IMR-90 (cell line): ENCODE data around the gene C1QL1. TPM values are rescaled to one million over a fixed set of nuclear protein-coding genes. Genes with fewer than 3 reads are reported as not detected.

Experiments used
- ATAC-seq: fragments of 200-7000 bp; cut with Tn5 transposase; 2 replicates; pipeline ENCODE4 v1.9.1; 2020; ENCODE audit warnings: low read depth, mild to moderate bottlenecking, moderate library complexity
- BruUV-seq: library from RNA; stranded (reverse); fragments of 400-500 nt; replicated peaks from 2 replicates; lab custom pipeline; 2021; lab: Mats Ljungman, UMichigan
- CTCF ChIA-PET: fragments of 300-600 bp; formaldehyde crosslinking; extraction: SDS; loops from one replicate; lab custom pipeline; 2021; ENCODE audit warnings: antibody characterized with exemption; lab: Yijun Ruan, JAX
- POLR2A ChIA-PET: fragments of 300-600 bp; sonication (Branson Sonifier 250); formaldehyde crosslinking; loops from one replicate; lab custom pipeline; 2022; ENCODE audit warnings: antibody characterized with exemption; ENCODE audit not compliant: unreplicated experiment; lab: Charles Lee
- DNase-seq: peaks from one replicate; pipeline ENCODE4 v3.0.0; 2013
- H2AFZ ChIP-seq: replicated peaks from 2 replicates; pipeline ENCODE3; 2013; ENCODE audit warnings: low read length, mild to moderate bottlenecking; ENCODE audit not compliant: poor library complexity
- H2AK5ac ChIP-seq: 2 replicates; pipeline ENCODE4 v1.6.1; 2013; ENCODE audit warnings: low read depth, low read length, inconsistent platforms
- H2AK9ac ChIP-seq: replicated peaks from 2 replicates; pipeline ENCODE3; 2013; ENCODE audit warnings: mild to moderate bottlenecking, low read depth, low read length, moderate library complexity; ENCODE audit not compliant: poor library complexity
- H2BK120ac ChIP-seq: 2 replicates; pipeline ENCODE4 v1.6.1; 2013; ENCODE audit warnings: low read depth, low read length, inconsistent platforms
- H2BK15ac ChIP-seq: 3 replicates; pipeline ENCODE4 v1.6.1; 2013; ENCODE audit warnings: low read depth, low read length, inconsistent platforms
- H2BK20ac ChIP-seq: 2 replicates; pipeline ENCODE4 v1.6.1; 2013; ENCODE audit warnings: low read depth, mild to moderate bottlenecking, inconsistent platforms, low read length, moderate library complexity
- H2BK5ac ChIP-seq: 2 replicates; pipeline ENCODE4 v1.6.1; 2013; ENCODE audit warnings: mild to moderate bottlenecking, low read depth, low read length, inconsistent platforms; ENCODE audit not compliant: poor library complexity, severe bottlenecking
- H3K14ac ChIP-seq: replicated peaks from 2 replicates; pipeline ENCODE4 v1.6.1; 2013; ENCODE audit warnings: low read depth, low read length, inconsistent platforms
- H3K18ac ChIP-seq: 2 replicates; pipeline ENCODE4 v1.6.1; 2013; ENCODE audit warnings: low read depth, low read length, control low read depth
- H3K23ac ChIP-seq: 2 replicates; pipeline ENCODE4 v1.6.1; 2013; ENCODE audit warnings: low read depth, low read length, inconsistent platforms
- H3K27ac ChIP-seq: 2 replicates; pipeline ENCODE4 v1.5.1; 2013; ENCODE audit warnings: mild to moderate bottlenecking, control low read depth, low read length; ENCODE audit not compliant: insufficient read depth
- H3K27me3 ChIP-seq: 2 replicates; pipeline ENCODE4 v1.6.1; 2013; ENCODE audit warnings: low read length; ENCODE audit not compliant: control insufficient read depth, insufficient read depth
- H3K36me3 ChIP-seq: 2 replicates; pipeline ENCODE4 v1.6.1; 2013; ENCODE audit warnings: low read length, mixed read lengths; ENCODE audit not compliant: control insufficient read depth, insufficient read depth
- H3K4ac ChIP-seq: 2 replicates; pipeline ENCODE4 v1.6.1; 2013; ENCODE audit warnings: low read depth, low read length, inconsistent platforms
- H3K4me1 ChIP-seq: 2 replicates; pipeline ENCODE4 v1.6.1; 2013; ENCODE audit warnings: low read length, mixed read lengths; ENCODE audit not compliant: control insufficient read depth, insufficient read depth
- H3K4me2 ChIP-seq: 2 replicates; pipeline ENCODE4 v1.6.1; 2013; ENCODE audit warnings: low read depth, mild to moderate bottlenecking, control low read depth, low read length, moderate library complexity
- H3K4me3 ChIP-seq: 2 replicates; pipeline ENCODE4 v1.5.1; 2013; ENCODE audit warnings: low read depth, mild to moderate bottlenecking, control low read depth, low read length, moderate library complexity; ENCODE audit not compliant: insufficient read depth
- H3K56ac ChIP-seq: 2 replicates; pipeline ENCODE4 v1.6.1; 2013; ENCODE audit warnings: low read length, inconsistent platforms; ENCODE audit not compliant: insufficient read depth; ENCODE audit errors: extremely low read depth
- H3K79me1 ChIP-seq, 2 experiments: 2 replicates each; pipeline ENCODE4 v1.6.1; 2013; ENCODE audit warnings: low read length in 2 of 2, inconsistent platforms in 1 of 2, low read depth in 1 of 2
- H3K9ac ChIP-seq: 2 replicates; pipeline ENCODE4 v1.6.1; 2013; ENCODE audit warnings: low read depth, low read length, control low read depth
- H3K9me1 ChIP-seq: 2 replicates; pipeline ENCODE4 v1.6.1; 2013; ENCODE audit warnings: low read length, inconsistent platforms; ENCODE audit not compliant: insufficient read depth
- H3K9me3 ChIP-seq: 2 replicates; pipeline ENCODE4 v1.6.1; 2013; ENCODE audit warnings: low read length; ENCODE audit not compliant: control insufficient read depth, insufficient read depth
- H4K20me1 ChIP-seq: 2 replicates; pipeline ENCODE4 v1.6.1; 2013; ENCODE audit warnings: low read length, inconsistent platforms; ENCODE audit not compliant: insufficient read depth
- H4K5ac ChIP-seq: 2 replicates; pipeline ENCODE4 v1.6.1; 2013; ENCODE audit warnings: mild to moderate bottlenecking, low read depth, low read length, control low read depth
- H4K8ac ChIP-seq, 2 experiments: 2 replicates each; pipeline ENCODE4 v1.6.1; 2013; ENCODE audit warnings: low read depth in 2 of 2, low read length in 2 of 2, control low read depth in 1 of 2, inconsistent platforms in 1 of 2
- H4K91ac ChIP-seq: 2 replicates; pipeline ENCODE4 v1.6.1; 2013; ENCODE audit warnings: low read depth, low read length, inconsistent platforms; ENCODE audit not compliant: insufficient read depth
- FOS ChIP-seq: fragments of 150-350 bp; IDR thresholded peaks from 2 replicates; pipeline ENCODE4 v1.6.1; 2016; ENCODE audit warnings: low read depth, low read length
- MAZ ChIP-seq: IDR thresholded peaks from 2 replicates; pipeline ENCODE4 v1.6.1; 2012; ENCODE audit warnings: low read depth, mild to moderate bottlenecking, low read length, improper control_type of control experiment, moderate library complexity, borderline replicate concordance
- RCOR1 ChIP-seq: IDR thresholded peaks from 2 replicates; pipeline ENCODE4 v1.6.1; 2012; ENCODE audit warnings: mild to moderate bottlenecking, low read length, improper control_type of control experiment; ENCODE audit not compliant: insufficient replicate concordance
- SMC3 ChIP-seq: fragments of 150-350 bp; IDR thresholded peaks from 2 replicates; pipeline ENCODE4 v1.6.1; 2016; ENCODE audit warnings: low read depth, mild to moderate bottlenecking, antibody characterized with exemption, low read length, moderate library complexity
- WGBS, 2 experiments: methylation state at CpG; one replicate each; pipeline versions ENCODE4 v1.1.5 to v1.1.7; 2013; ENCODE audit warnings: missing lambda C conversion rate in 2 of 2; ENCODE audit not compliant: insufficient read length in 1 of 2; ENCODE audit errors: extremely low coverage in 2 of 2; 5-methylcytosine and 5-hydroxymethylcytosine counted together
- dilution Hi-C: fragments of 300-500 bp; cut with HindIII; formaldehyde crosslinking; loops from one replicate; pipeline ENCODE4 v1.14.3; 2018; ENCODE audit warnings: low sequenced_read_pairs; ENCODE audit not compliant: unreplicated experiment
- in situ Hi-C: fragments of 300-500 bp; cut with MboI; formaldehyde crosslinking; loops from 3 replicates; pipeline ENCODE4 v1.14.3; 2019; ENCODE audit warnings: low sequenced_read_pairs, inconsistent platforms, mixed read lengths
- intact Hi-C: fragments of 100-400 bp; cut with micrococcal nuclease; formaldehyde crosslinking; loops from 2 replicates; pipeline ENCODE4 v1.10.0; 2022
- polyA plus RNA-seq, 3 experiments: library from polyadenylated mRNA; depleted of rRNA; stranded (reverse); fragments of >200 nt; gene quantifications; 2 replicates each; pipeline ENCODE4 v1.2.3, GENCODE V29; 2012; ENCODE audit warnings: low replicate concordance in 1 of 3
- total RNA-seq: library from RNA; depleted of rRNA; stranded (reverse); fragments of >200 nt; gene quantifications from 2 replicates; pipeline ENCODE4 v1.2.3, GENCODE V29; 2012
- TF ChIP-seq, protein P1 (sequence below): fragments of 150-350 bp; IDR thresholded peaks from 2 replicates; pipeline ENCODE4 v1.6.1; 2016; ENCODE audit warnings: low read depth, mild to moderate bottlenecking, low read length, moderate library complexity, borderline replicate concordance
- TF ChIP-seq, protein P2 (sequence below): fragments of 150-350 bp; IDR thresholded peaks from 2 replicates; pipeline ENCODE4 v1.6.1; 2017; ENCODE audit warnings: mild to moderate bottlenecking, antibody characterized with exemption, low read length, low read depth

The C1QL1 gene
- total and polyA plus RNA-seq, 2 of the 4 experiments (the other 2 are of a cell fraction), result 0.18 to 0.84 TPM

DNA sequence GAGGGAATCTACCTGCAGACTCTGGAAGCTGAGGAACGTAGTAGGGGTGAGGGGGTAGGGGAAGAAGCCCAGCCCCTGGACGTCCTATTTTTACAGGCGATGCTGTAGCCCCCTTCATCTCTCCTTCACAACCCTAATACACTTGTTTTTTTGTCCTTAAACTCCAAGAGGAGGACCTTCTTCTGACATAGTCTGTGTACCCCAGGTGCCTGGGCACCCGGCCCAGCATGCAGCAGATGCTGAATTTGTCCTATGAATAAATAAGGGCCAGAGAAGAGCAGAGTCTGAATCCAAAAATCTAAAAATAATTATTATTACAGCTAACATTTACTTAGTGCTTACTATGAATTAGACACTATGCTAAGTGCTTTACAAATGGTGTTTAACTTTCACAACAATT lies 25.6 kb downstream of the C1QL1 start:
- peak overlapping the region; percentile 89 for H3K23ac ChIP-seq

More for the DNA sequence above, 25.6 kb downstream of the C1QL1 start:
- Histone ChIP-seq H2AFZ (peak overlapping the region; percentile 64), H3K79me1 (peaks cover 15 to 39% of the 10 kb centered on the region in 2 experiments; a peak in 3 of 4 replicates), H2BK5ac (peak overlapping the region; percentile 31), H3K4me1 (peaks cover 15% of the 10 kb centered on the region), H2BK120ac (no peak overlapping the region), H3K9ac (no peak overlapping the region), H3K9me1 (peaks cover 10% of the 10 kb centered on the region), H3K4me3 (no peak overlapping the region), H2AK5ac (peak overlapping the region; percentile 86; the same call in 1 of the 2 replicates), H4K5ac (peak overlapping the region; percentile 55), H2BK20ac (no peak overlapping the region), H3K14ac (peak overlapping the region; percentile 62; the same call in 1 of the 2 replicates), H4K20me1 (peaks cover 7% of the 10 kb centered on the region; the same call in 1 of the 2 replicates), H3K18ac (no peak overlapping the region), H3K4me2 (no peak overlapping the region), H2AK9ac (no peak overlapping the region), H2BK15ac (no peak overlapping the region), H3K36me3 (no peaks in the 10 kb centered on the region), H3K27me3 (no peaks in the 10 kb centered on the region), H4K8ac (peak overlapping the region in 1 of 2 experiments; percentile 92; a peak in 2 of 4 replicates), H4K91ac (no peak overlapping the region), H3K4ac (peak overlapping the region; percentile 76; the same call in 1 of the 2 replicates), H3K56ac (no peak overlapping the region), H3K27ac (no peak overlapping the region), H3K9me3 (no peaks in the 10 kb centered on the region)
- no CpG with 5 or more reads among the region's 4 CpGs for WGBS, 2 experiments
- intact Hi-C loops, result no loop called here
- in situ Hi-C loops, result no loop called here
- ChIA-PET CTCF (interaction anchor here (0.6 to 1.2 kb wide), 2 partner anchors 24 to 193 kb away, joined by 3 read pairs; partner anchors contain the start of gene ACBD4), POLR2A (no interaction called here)
- TF ChIP-seq, protein P1, sequence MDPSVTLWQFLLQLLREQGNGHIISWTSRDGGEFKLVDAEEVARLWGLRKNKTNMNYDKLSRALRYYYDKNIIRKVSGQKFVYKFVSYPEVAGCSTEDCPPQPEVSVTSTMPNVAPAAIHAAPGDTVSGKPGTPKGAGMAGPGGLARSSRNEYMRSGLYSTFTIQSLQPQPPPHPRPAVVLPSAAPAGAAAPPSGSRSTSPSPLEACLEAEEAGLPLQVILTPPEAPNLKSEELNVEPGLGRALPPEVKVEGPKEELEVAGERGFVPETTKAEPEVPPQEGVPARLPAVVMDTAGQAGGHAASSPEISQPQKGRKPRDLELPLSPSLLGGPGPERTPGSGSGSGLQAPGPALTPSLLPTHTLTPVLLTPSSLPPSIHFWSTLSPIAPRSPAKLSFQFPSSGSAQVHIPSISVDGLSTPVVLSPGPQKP, result no peak
- TF ChIP-seq, protein P2, sequence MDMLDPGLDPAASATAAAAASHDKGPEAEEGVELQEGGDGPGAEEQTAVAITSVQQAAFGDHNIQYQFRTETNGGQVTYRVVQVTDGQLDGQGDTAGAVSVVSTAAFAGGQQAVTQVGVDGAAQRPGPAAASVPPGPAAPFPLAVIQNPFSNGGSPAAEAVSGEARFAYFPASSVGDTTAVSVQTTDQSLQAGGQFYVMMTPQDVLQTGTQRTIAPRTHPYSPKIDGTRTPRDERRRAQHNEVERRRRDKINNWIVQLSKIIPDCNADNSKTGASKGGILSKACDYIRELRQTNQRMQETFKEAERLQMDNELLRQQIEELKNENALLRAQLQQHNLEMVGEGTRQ, result no peak
- TF ChIP-seq MAZ, result no peak
- no peak for TF ChIP-seq RCOR1
- no peak for TF ChIP-seq FOS
- TF ChIP-seq SMC3, result no peak
- DNase-seq (no peak), ATAC-seq (no peak)
- dilution Hi-C loops, result no loop called here
- BruUV-seq, result no TSS peak
